Measurements from ENCODE around the gene SLAMF7. TPM values are rescaled to one million over a fixed set of nuclear protein-coding genes. Genes with fewer than 3 reads are reported as not detected.

Gene SLAMF7
- total RNA-seq, 1 donor from 2014 or later: 24.0 TPM

GRCh38 chr1:160745551-160745950 lies 6.5 kb downstream of the SLAMF7 start:
- no peak for DNase-seq (ENCODE audit: low spot score)

- DNase-seq (ENCODE audit: low spot score): no peak
Observed at GRCh38 chr1:160746836-160747500, 7.9 kb downstream of the SLAMF7 start.

GRCh38 chr1:160747717-160748116 lies 8.7 kb downstream of the SLAMF7 start:
- DNase-seq (ENCODE audit: low spot score): no peak

- no peak for DNase-seq (ENCODE audit: low spot score)
Observed at GRCh38 chr1:160748181-160748877, 9.3 kb downstream of the SLAMF7 start.

GRCh38 chr1:160748878-160749269 lies 9.8 kb downstream of the SLAMF7 start:
- DNase-seq (ENCODE audit: low spot score): no peak

- no peak for DNase-seq (ENCODE audit: low spot score)
Observed at GRCh38 chr1:160750608-160751007, 11.6 kb downstream of the SLAMF7 start.

- no peak for DNase-seq (ENCODE audit: low spot score)
Observed at GRCh38 chr1:160752406-160752805, 13.4 kb downstream of the SLAMF7 start.

- DNase-seq (ENCODE audit: low spot score): no peak
Observed at GRCh38 chr1:160752924-160753323, 13.9 kb downstream of the SLAMF7 start.

GRCh38 chr1:160753594-160753993 lies 14.5 kb downstream of the SLAMF7 start:
- no peak for DNase-seq (ENCODE audit: low spot score)

- DNase-seq (ENCODE audit: low spot score): no peak
Observed at GRCh38 chr1:160755461-160755860, 16.4 kb downstream of the SLAMF7 start.

GRCh38 chr1:160755911-160756848 lies 17.1 kb downstream of the SLAMF7 start:
- DNase-seq (ENCODE audit: low spot score): no peak

- DNase-seq (ENCODE audit: low spot score): no peak
Observed at GRCh38 chr1:160756849-160757201, 17.8 kb downstream of the SLAMF7 start.

- no peak for DNase-seq (ENCODE audit: low spot score)
Observed at GRCh38 chr1:160758521-160758920, 19.5 kb downstream of the SLAMF7 start.

GRCh38 chr1:160759740-160760139 lies 20.7 kb downstream of the SLAMF7 start:
- DNase-seq (ENCODE audit: low spot score): no peak

GRCh38 chr1:160761046-160761445 lies 22.0 kb downstream of the SLAMF7 start:
- no peak for DNase-seq (ENCODE audit: low spot score)

GRCh38 chr1:160761886-160762285 lies 22.8 kb downstream of the SLAMF7 start:
- DNase-seq (ENCODE audit: low spot score): no peak

GRCh38 chr1:160763993-160764392 lies 24.9 kb downstream of the SLAMF7 start:
- DNase-seq (ENCODE audit: low spot score): no peak

GRCh38 chr1:160767395-160768294 lies 28.6 kb downstream of the SLAMF7 start:
- DNase-seq (ENCODE audit: low spot score): no peak

- DNase-seq (ENCODE audit: low spot score): no peak
Observed at GRCh38 chr1:160768295-160768657, 29.2 kb downstream of the SLAMF7 start.

- no peak for DNase-seq (ENCODE audit: low spot score)
Observed at GRCh38 chr1:160772331-160772730, 33.3 kb downstream of the SLAMF7 start.

GRCh38 chr1:160773093-160773492 lies 34.0 kb downstream of the SLAMF7 start:
- no peak for DNase-seq (ENCODE audit: low spot score)
